Esophagus squamous epithelium (tissue), 5 donors: ENCODE data around the gene SLC6A2. TPM values are rescaled to one million over a fixed set of nuclear protein-coding genes. Genes with fewer than 3 reads are reported as not detected.

Experiments
- DNase-seq: peaks from one replicate; lab custom pipeline; 2025; lab: John Stamatoyannopoulos, UW
- H3K27ac ChIP-seq, 4 donors: fragments of 200-600 bp; sonication (generic); one replicate each; pipeline ENCODE4 v1.5.1; 2016 to 2019; ENCODE audit warnings: mild to moderate bottlenecking in 1 of 4
- H3K27me3 ChIP-seq, 4 donors: fragments of 200-600 bp; sonication (generic); 1 replicate in 3 of 4; 2 replicates in 1 of 4; pipeline versions ENCODE4 v1.5.1 to v1.6.0; 2017 to 2021; ENCODE audit warnings: antibody characterized with exemption in 1 of 4
- H3K36me3 ChIP-seq, 3 donors: fragments of 200-600 bp; sonication (generic); one replicate each; pipeline ENCODE4 v1.5.1; 2016 to 2019
- H3K4me1 ChIP-seq, 3 donors: fragments of 200-600 bp; sonication (generic); one replicate each; pipeline ENCODE4 v1.5.1; 2017 to 2019
- H3K4me3 ChIP-seq, 4 donors: fragments of 200-600 bp; sonication (generic); 1 replicate in 3 of 4; 2 replicates in 1 of 4; pipeline ENCODE4 v1.5.1; 2016 to 2019; ENCODE audit warnings: mild to moderate bottlenecking in 2 of 4, moderate library complexity in 1 of 4
- H3K9me3 ChIP-seq, 3 donors: fragments of 200-600 bp; sonication (generic); one replicate each; pipeline ENCODE4 v1.5.1; 2016 to 2019
- POLR2A ChIP-seq, 4 donors: fragments of 450-650 bp; IDR thresholded peaks; one replicate each; pipeline ENCODE4 v1.6.1; 2017; ENCODE audit warnings: antibody characterized with exemption in 4 of 4, mild to moderate bottlenecking in 4 of 4, moderate library complexity in 3 of 4
- WGBS, 2 donors: methylation state at CpG; one replicate each; pipeline ENCODE4 v1.1.5; 2018; 5-methylcytosine and 5-hydroxymethylcytosine counted together
- intact Hi-C: fragments of 100-400 bp; cut with DNase I; formaldehyde crosslinking; loops from one replicate; pipeline ENCODE4 v1.15.0; 2022
- total RNA-seq, 4 donors: library from RNA; depleted of rRNA; stranded (reverse); fragments of >200 nt; gene quantifications; one replicate each; pipeline ENCODE4 v1.1.0, GENCODE V29; 2016
- TF ChIP-seq, protein P1 (sequence below), 6 experiments: fragments of 450-650 bp in 4 of 6; fragments of 200-600 bp in 2 of 6; sonication (generic) in 2 of 6; IDR thresholded peaks; one replicate each; pipeline ENCODE4 v1.5.1; 2016 to 2019; ENCODE audit warnings: antibody characterized with exemption in 6 of 6, mild to moderate bottlenecking in 4 of 6, moderate library complexity in 4 of 6
- donor health status: DM: yes; HTN: yes; CAD: no.

The SLC6A2 gene
- total RNA-seq, 4 donors from 2014 or later, result 0.18 to 0.76 TPM; not detected in 2

DNA sequence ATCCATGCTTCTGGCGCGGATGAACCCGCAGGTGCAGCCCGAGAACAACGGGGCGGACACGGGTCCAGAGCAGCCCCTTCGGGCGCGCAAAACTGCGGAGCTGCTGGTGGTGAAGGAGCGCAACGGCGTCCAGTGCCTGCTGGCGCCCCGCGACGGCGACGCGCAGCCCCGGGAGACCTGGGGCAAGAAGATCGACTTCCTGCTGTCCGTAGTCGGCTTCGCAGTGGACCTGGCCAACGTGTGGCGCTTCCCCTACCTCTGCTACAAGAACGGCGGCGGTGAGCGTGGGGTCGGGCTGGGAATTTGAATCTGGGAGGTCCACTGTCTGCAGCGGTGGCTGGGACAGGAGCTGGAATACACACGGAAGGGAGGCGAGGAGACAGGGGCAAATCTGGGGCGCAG lies 904 bp downstream of the SLC6A2 start:
- no peak overlapping the region for H3K27ac ChIP-seq
- intact Hi-C loops, result no loop called here
- H3K36me3 ChIP-seq, result no peaks in the 10 kb centered on the region
- peaks cover 3 to 79% (median 10%) of the 10 kb centered on the region in 4 donors for H3K27me3 ChIP-seq
- TF ChIP-seq, protein P1, sequence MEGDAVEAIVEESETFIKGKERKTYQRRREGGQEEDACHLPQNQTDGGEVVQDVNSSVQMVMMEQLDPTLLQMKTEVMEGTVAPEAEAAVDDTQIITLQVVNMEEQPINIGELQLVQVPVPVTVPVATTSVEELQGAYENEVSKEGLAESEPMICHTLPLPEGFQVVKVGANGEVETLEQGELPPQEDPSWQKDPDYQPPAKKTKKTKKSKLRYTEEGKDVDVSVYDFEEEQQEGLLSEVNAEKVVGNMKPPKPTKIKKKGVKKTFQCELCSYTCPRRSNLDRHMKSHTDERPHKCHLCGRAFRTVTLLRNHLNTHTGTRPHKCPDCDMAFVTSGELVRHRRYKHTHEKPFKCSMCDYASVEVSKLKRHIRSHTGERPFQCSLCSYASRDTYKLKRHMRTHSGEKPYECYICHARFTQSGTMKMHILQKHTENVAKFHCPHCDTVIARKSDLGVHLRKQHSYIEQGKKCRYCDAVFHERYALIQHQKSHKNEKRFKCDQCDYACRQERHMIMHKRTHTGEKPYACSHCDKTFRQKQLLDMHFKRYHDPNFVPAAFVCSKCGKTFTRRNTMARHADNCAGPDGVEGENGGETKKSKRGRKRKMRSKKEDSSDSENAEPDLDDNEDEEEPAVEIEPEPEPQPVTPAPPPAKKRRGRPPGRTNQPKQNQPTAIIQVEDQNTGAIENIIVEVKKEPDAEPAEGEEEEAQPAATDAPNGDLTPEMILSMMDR (IDR thresholded peaks at IDR 0.05), result no peak
- no peak for TF ChIP-seq POLR2A (IDR thresholded peaks at IDR 0.05)
- H3K4me1 ChIP-seq, result peaks cover 5 to 23% (median 10%) of the 10 kb centered on the region in 3 donors
- 48 to 91% methylated on average over 3 to 6 of the region's 37 CpGs for WGBS, 2 donors
- peak overlapping the region in 3 of 4 donors; percentile 35 to 60 (median 45) for H3K4me3 ChIP-seq
- no peaks in the 10 kb centered on the region for H3K9me3 ChIP-seq
- DNase-seq, result no peak

DNA sequence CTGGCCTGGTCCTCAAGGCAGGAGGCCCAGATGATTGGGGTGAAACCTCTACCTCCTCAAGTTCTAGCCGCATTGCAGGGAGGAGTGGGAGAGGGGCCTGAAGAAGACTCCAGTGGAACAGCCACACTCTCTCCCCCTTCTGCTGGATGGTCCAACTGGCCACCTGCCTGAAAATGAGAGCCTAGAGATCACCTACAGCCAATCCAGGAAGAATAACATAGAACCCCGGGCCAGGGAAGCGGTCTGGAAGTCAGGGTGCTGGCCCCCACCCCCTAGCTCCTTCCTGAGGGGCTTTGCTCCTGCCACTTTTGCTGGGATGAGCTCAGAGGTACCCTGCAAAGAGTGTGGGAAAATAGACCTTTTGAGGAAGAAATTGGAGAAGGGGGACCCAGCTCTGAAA lies 1.8 kb downstream of the SLC6A2 start:
- Histone ChIP-seq H3K27me3 (peaks cover 3 to 69% (median 10%) of the 10 kb centered on the region in 4 donors), H3K4me3 (no peak overlapping the region), H3K4me1 (peaks cover 5 to 32% (median 14%) of the 10 kb centered on the region in 3 donors), H3K9me3 (no peaks in the 10 kb centered on the region), H3K36me3 (no peaks in the 10 kb centered on the region), H3K27ac (no peak overlapping the region)
- TF ChIP-seq POLR2A (IDR thresholded peaks at IDR 0.05), result no peak
- TF ChIP-seq, protein P1 (IDR thresholded peaks at IDR 0.05), result no peak
- DNase-seq, result no peak
- WGBS, 2 donors, result 95 to 96% methylated on average over 2 to 3 of the region's 3 CpGs
- intact Hi-C loops, result no loop called here

DNA sequence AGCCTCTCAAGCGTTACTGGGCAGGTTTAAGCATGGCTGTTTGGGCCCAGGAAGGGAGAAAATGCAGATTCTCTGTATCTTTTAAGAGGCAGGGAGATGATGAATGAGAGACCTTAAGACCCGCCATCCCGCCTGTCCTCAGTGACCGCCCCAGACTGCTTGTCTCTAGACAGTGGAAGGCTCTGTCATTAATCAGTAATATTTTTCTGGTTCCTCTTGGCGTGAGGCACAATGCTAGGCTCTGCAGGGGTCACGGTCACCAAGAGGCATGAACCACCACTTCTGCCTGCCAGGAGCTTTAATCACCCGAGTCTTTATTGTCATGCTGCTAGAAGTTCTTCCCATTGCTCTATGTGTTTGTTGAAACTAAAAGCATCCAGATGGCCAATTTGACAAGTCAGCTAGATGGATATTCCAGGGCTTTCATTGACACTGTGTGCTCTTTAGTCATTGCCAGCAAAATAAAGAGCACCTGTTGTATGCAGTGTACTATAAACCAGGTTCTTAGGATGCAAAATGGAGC lies 3.2 kb downstream of the SLC6A2 start:
- Histone ChIP-seq H3K4me3 (no peak overlapping the region), H3K27ac (no peak overlapping the region), H3K27me3 (peaks cover 3 to 56% (median 10%) of the 10 kb centered on the region in 4 donors), H3K9me3 (no peaks in the 10 kb centered on the region), H3K4me1 (peaks cover 5 to 35% (median 14%) of the 10 kb centered on the region in 3 donors), H3K36me3 (no peaks in the 10 kb centered on the region)
- WGBS, 2 donors, result 59 to 78% methylated on average over 6 to 7 of the region's 7 CpGs
- DNase-seq, result no peak
- TF ChIP-seq, protein P1 (IDR thresholded peaks at IDR 0.05), result no peak
- no peak for TF ChIP-seq POLR2A (IDR thresholded peaks at IDR 0.05)
- intact Hi-C loops, result no loop called here

DNA sequence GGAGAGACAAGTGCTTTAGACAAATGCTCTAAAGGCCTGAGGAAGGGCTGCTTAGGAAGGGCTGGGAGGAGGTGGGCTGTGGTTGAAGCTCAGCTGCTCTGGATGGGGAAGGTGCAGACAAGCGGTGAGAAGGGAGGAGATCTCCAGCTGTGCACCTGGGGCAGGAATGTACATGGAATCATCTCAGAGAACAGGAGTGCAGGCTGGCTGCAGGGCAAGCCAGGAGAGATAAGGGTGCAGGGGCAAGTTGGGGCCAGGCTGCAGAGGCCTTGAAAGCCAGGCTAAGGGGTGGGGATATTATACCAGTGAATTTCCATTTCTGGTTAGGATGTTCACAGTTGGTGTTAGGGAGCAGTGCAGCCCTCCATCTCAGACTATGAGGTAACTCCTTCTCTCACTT lies 4.2 kb downstream of the SLC6A2 start:
- H3K4me3 ChIP-seq, result no peak overlapping the region
- no peak for DNase-seq
- no peak overlapping the region for H3K27ac ChIP-seq
- H3K27me3 ChIP-seq, result peaks cover 0 to 45% (median 10%) of the 10 kb centered on the region in 4 donors
- no peaks in the 10 kb centered on the region for H3K9me3 ChIP-seq
- TF ChIP-seq, protein P1 (IDR thresholded peaks at IDR 0.05), result no peak
- no peak for TF ChIP-seq POLR2A (IDR thresholded peaks at IDR 0.05)
- intact Hi-C loops, result no loop called here
- 23 to 45% methylated on average over 1 of the region's 1 CpG for WGBS, 2 donors
- no peaks in the 10 kb centered on the region for H3K36me3 ChIP-seq
- H3K4me1 ChIP-seq, result peaks cover 5 to 35% (median 14%) of the 10 kb centered on the region in 3 donors

DNA sequence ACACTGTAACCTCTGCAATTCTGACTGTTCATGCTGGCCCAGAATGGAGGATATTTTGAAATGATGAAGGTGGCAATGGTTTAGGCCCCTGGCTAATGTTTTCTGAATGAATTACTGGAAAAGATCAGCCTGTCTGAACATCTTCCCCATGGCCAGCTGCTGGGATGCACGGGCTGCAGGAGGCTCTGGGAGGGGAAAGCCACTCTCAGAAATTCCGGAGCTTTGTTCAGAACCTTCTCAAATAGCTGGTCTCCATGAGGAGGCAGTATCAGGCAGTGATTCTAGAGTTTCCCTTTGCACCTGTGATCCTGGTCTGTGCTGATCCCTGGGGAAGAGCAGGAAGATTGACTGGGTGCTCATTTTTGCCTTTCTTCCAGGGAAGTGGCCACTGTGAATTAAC lies 5.0 kb downstream of the SLC6A2 start:
- 64% methylated on average over 2 of the region's 2 CpGs; no CpG with 5 or more reads in 1 of the 2 donors for WGBS, 2 donors
- Histone ChIP-seq H3K9me3 (no peaks in the 10 kb centered on the region), H3K27ac (no peak overlapping the region), H3K27me3 (peaks cover 0 to 44% (median 7%) of the 10 kb centered on the region in 4 donors), H3K4me1 (peaks cover 1 to 28% (median 10%) of the 10 kb centered on the region in 3 donors), H3K4me3 (no peak overlapping the region), H3K36me3 (no peaks in the 10 kb centered on the region)
- no peak for DNase-seq
- intact Hi-C loops, result no loop called here
- TF ChIP-seq, protein P1 (IDR thresholded peaks at IDR 0.05), result no peak
- TF ChIP-seq POLR2A (IDR thresholded peaks at IDR 0.05), result no peak
